BE2C (cell line): Measurements from ENCODE around the gene COBL.

Experiments
- DNase-seq: peaks from one replicate; pipeline ENCODE4 v3.0.0-alpha.2; 2020
- H3K27me3 ChIP-seq: fragments of 250-450 bp; sonication (Bioruptor Pico); 2 replicates; pipeline ENCODE4 v1.5.1; 2020; ENCODE audit warnings: mild to moderate bottlenecking
- H3K36me3 ChIP-seq: fragments of 250-450 bp; sonication (Bioruptor Pico); 2 replicates; pipeline ENCODE4 v1.5.1; 2020; ENCODE audit warnings: mild to moderate bottlenecking
- H3K4me1 ChIP-seq: fragments of 250-450 bp; sonication (Bioruptor Pico); 2 replicates; pipeline ENCODE4 v1.5.1; 2020
- H3K4me3 ChIP-seq: 2 replicates; pipeline ENCODE4 v1.5.1; 2011; ENCODE audit warnings: low read depth, low read length
- H3K9me3 ChIP-seq: fragments of 250-450 bp; sonication (Bioruptor Pico); 2 replicates; pipeline ENCODE4 v1.5.1; 2020
- TF ChIP-seq, protein P1 (sequence below): IDR thresholded peaks from 2 replicates; pipeline ENCODE4 v1.5.1; 2012; ENCODE audit warnings: mild to moderate bottlenecking, low read depth, low read length

Gene COBL

DNA sequence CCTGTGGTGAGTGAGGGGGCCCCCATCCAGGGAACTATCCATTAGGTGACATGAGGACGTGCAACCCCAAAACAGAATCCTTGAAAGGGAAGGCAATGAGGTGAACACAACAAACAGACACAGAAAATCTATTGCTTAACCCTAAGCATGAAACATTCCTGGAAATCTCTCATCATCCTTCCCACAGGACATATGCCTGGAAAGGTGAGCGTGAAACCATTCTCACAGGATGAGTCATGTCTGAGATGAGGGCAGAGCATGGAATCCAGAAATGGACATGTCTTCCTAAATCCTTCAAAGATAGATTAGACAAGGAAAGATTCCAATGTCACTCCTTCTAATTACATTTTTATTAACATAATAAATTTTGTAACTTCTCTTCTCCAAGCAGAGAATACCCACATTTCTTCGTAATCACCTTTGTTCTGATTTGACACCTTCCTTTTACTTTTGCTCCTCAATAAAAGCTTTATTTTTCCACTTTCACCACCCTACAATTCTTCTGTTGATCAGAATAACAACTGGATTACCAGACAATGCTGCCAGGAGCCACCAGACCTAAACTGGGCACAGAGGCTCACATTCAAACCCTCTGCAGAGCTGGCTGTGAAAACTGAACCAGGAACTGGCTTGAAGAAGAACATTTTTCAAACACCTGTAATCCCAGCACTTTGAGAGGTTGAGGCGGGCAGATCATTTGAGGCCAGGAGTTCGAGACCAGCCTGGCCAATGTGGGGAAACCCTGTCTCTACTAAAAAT is 67.2 kb downstream of the COBL start:
- no peak overlapping the region for H3K4me3 ChIP-seq
- no peak for DNase-seq
- TF ChIP-seq, protein P1, sequence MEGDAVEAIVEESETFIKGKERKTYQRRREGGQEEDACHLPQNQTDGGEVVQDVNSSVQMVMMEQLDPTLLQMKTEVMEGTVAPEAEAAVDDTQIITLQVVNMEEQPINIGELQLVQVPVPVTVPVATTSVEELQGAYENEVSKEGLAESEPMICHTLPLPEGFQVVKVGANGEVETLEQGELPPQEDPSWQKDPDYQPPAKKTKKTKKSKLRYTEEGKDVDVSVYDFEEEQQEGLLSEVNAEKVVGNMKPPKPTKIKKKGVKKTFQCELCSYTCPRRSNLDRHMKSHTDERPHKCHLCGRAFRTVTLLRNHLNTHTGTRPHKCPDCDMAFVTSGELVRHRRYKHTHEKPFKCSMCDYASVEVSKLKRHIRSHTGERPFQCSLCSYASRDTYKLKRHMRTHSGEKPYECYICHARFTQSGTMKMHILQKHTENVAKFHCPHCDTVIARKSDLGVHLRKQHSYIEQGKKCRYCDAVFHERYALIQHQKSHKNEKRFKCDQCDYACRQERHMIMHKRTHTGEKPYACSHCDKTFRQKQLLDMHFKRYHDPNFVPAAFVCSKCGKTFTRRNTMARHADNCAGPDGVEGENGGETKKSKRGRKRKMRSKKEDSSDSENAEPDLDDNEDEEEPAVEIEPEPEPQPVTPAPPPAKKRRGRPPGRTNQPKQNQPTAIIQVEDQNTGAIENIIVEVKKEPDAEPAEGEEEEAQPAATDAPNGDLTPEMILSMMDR, result no peak

GRCh38 chr7:51246258-51247245 is 70.1 kb downstream of the COBL start:
- TF ChIP-seq, protein P1, result no peak
- no peak overlapping the region for H3K4me3 ChIP-seq
- H3K27me3 ChIP-seq, result no peaks in the 10 kb centered on the region; the same call in 1 of the 2 replicates
- DNase-seq, result no peak
- H3K36me3 ChIP-seq, result no peaks in the 10 kb centered on the region
- H3K9me3 ChIP-seq, result no peaks in the 10 kb centered on the region
- no peaks in the 10 kb centered on the region for H3K4me1 ChIP-seq

More for the DNA sequence above, 67.2 kb downstream of the COBL start:
- H3K4me1 ChIP-seq, result no peaks in the 10 kb centered on the region
- no peaks in the 10 kb centered on the region for H3K9me3 ChIP-seq
- H3K27me3 ChIP-seq, result no peaks in the 10 kb centered on the region; the same call in 1 of the 2 replicates
- no peaks in the 10 kb centered on the region for H3K36me3 ChIP-seq

GRCh38 chr7:51244885-51245284 is 71.7 kb downstream of the COBL start:
- no peak for DNase-seq
- H3K27me3 ChIP-seq, result no peaks in the 10 kb centered on the region; the same call in 1 of the 2 replicates
- no peaks in the 10 kb centered on the region for H3K36me3 ChIP-seq
- TF ChIP-seq, protein P1, result no peak
- no peak overlapping the region for H3K4me3 ChIP-seq
- H3K9me3 ChIP-seq, result no peaks in the 10 kb centered on the region
- H3K4me1 ChIP-seq, result no peaks in the 10 kb centered on the region

DNA sequence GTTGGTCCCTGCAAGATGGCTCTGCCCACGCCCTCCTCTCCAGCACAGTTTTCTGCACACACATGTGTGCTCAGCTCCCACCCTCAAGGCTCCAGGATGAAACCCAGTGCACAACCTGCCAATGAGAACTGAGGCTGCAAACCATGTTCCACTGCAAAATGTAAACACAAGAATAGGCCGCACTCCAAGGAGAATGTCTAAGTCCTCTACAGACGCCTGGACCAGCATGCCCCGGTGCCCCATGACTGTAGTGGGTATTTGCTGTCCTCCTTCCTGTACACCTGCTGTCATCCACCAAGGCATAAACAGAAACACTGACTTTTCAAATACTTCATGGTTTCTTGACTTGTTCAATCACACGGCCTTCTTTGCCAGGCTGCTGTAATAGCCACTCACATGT is 72.6 kb downstream of the COBL start:
- TF ChIP-seq, protein P1, result no peak
- no peaks in the 10 kb centered on the region for H3K36me3 ChIP-seq
- DNase-seq, result no peak
- H3K27me3 ChIP-seq, result no peaks in the 10 kb centered on the region; the same call in 1 of the 2 replicates
- H3K4me1 ChIP-seq, result no peaks in the 10 kb centered on the region
- no peak overlapping the region for H3K4me3 ChIP-seq
- no peaks in the 10 kb centered on the region for H3K9me3 ChIP-seq

DNA sequence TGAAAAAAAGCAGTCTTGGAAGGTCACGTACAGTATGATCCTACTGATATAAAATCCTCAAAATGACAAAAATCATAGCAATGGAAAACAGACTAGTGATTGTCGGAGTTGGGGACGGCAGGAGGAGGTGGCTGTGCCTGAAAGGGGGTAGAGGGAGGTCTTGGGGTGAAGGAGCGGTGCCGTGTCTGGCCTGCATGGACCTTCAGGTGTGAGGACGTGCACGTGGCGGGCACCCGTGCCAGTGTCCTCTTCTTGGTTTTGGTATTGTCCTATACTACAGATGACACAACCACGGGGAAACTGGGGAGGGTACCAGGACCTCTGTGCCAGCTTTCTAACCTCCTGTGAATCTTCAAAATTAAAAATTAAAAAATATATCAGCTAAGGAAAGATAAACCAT is 73.0 kb downstream of the COBL start:
- Histone ChIP-seq H3K27me3 (no peaks in the 10 kb centered on the region; the same call in 1 of the 2 replicates), H3K4me3 (no peak overlapping the region), H3K36me3 (no peaks in the 10 kb centered on the region), H3K4me1 (no peaks in the 10 kb centered on the region), H3K9me3 (no peaks in the 10 kb centered on the region)
- no peak for DNase-seq
- TF ChIP-seq, protein P1, result no peak
